GOT3 (cell line): ENCODE measurements around the gene MAN1A2.

Source experiments
- DNase-seq: peaks from one replicate; lab custom pipeline; 2025; ENCODE audit warnings: mixed read lengths; lab: John Stamatoyannopoulos, UW

Gene MAN1A2

DNA sequence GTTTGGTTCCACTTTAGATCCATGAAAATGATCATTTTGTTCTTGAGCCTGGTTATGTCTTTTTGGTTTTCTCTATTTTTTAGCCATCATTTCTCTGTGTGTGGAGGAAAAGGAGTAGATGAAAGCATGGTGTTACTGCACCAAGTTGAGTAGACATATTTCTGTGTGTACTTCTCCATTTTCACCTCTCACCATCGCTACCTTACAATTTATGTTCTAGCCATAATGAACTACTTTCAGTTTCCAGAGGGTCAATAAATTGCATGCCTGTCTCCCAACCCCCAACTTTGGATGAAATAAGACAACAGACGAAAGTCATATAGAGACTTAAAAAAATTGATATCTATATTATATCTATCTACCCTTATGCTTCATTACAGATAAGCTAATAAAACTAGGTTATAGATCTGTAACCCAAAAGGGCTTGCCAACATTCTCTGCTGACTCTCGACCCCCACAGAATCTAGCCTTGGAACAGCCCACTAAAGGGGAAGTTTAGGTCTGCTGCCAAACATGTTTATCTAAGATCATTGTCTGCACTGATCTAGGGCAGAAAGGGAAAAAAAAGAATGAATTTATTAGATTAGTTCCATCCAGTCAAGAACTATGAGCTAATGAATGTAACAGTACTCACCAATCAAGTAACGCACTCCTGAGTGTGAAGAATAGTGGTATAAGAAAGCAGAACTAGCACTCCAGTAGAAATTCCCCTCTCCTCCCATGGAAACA, 7.5 kb upstream of the MAN1A2 start:
- no peak for DNase-seq

DNA sequence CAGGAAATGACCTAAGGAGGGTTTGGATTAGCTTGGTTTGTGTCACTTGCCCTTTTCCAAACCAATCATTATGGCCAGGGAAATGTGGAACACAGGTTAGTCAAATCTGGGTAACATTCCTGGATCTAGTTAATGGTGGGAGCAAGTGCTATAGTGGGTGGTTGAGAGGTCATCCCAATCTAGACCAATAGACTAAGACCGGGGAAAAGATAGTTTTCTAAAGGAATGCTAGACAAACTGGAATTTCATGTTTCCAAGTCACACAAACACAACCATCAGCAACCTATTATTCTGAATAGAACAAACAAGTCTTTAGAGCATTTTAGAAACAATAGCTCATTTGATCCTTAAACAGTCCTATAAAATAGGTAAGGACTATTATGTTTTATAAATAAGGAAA, 4.3 kb upstream of the MAN1A2 start:
- no peak for DNase-seq

DNA sequence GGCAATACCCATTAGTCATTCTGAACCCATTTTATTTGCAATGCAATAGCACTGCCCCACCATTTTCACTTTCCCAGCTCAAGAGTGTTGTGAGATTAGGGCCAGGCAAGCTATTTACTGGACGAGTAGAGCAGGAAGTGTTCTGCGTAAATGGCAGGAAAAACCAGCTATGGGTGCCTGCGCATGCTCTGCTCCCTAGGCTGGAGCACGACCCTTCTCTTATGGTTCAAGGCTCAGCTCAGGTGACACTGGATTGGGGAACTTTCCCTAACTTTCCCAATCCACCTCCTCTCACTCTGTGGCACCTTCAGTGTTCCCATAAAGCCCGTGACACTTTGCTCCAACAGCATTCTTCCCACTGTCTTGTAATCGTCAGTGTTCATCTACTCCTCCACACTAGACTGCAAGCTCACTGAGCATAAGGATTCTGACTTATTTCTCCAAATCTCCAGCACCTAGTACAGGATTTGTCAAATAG, 3.6 kb upstream of the MAN1A2 start:
- no peak for DNase-seq

DNA sequence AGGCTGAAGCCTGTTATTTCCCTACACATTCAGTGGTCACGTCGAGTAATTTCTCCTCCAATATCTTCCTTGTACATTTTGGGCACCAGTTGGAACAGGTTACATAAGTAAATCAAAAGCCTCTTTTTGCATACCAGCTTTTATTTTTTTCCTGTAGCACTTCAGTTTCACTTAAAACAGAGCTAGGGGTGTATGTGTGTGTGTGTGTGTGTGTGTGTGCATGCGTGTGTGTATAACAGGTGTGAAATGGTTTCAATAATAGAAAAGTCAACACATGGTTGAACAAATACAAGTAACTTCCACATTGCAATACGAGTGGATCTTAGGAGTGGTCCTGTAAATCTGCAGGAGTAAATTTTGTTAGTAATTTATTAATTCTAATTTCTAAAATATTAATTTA, 3.0 kb upstream of the MAN1A2 start:
- no peak for DNase-seq

DNA sequence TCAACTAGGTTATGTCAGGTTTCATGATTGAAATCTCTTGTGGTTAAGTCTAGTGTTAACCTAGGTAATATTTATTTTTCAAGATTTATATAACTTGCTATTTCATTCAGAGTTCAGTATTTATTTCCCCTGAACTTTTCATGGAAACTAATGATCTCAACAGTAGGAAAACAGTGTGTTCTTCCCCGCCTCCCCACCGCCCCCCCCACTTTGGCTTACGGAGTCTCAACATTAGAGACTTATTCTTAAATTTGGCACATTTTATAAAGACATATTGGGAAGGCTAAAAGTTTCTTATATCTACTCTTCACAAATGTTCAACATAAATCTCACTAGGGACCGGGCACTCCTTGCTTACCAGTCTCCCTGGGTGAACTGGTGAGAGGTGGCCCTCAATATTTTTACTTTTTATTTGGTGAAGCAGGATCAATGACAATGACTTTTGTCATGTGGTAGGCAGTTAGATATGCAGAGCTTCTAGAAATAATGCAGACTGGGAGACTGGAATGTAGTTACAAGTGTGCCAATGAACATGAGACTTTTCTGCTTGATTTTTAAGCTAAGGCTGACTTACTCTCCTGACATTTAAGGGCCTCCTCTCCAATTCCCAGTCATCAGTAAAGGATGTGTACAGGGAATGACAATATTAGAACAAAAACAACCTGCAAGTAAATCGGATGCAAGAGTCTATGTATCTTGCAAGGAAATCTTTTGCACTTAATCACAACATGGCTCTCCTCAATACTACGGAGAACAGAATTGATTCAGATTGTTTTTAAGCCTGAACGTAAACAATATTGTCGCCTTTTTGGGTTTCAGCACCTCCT, 1.7 kb upstream of the MAN1A2 start:
- no peak for DNase-seq

DNA sequence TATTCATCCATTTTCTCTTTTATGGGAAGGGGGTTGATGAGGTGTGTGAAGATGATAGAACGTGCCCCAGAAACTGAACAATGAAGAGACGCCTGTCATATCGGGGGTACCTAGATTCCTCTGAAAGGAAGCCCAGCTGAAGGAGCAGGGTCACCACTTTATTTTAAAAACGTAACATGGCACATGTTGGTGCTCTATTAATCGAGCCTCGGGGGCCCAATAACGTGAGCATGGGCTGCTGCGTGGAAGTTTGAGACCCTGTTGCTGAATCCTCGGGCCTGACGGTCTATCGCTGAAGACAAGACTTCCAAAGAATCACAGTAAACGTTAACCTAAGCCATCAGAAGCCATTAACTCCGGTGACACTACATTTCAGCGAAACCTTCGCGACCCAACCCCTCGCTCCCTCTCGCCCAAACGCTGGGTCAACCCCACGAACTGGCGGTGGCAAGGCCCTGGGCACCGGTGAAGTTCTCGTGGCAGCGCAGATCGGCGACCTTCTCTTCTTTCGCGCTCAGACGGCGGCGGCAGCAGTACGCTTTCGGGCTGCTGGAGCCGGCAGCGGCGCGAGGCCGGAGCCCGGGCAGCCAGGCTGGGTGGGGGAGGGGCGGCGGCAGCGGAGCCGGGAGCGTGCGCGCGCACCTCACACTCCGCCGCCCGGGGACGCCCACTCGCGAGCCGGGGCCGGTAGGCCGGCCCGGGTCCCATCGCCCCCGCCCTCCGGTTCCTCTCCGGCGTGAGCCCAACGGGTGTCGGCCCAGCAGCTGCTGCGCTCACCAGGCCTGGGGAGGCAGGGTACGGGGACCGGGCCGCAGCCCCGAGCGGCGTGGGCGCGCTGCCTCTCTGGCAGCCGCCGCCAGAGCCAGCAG, 838 bp upstream of the MAN1A2 start:
- DNase-seq = peak; percentile 16

DNA sequence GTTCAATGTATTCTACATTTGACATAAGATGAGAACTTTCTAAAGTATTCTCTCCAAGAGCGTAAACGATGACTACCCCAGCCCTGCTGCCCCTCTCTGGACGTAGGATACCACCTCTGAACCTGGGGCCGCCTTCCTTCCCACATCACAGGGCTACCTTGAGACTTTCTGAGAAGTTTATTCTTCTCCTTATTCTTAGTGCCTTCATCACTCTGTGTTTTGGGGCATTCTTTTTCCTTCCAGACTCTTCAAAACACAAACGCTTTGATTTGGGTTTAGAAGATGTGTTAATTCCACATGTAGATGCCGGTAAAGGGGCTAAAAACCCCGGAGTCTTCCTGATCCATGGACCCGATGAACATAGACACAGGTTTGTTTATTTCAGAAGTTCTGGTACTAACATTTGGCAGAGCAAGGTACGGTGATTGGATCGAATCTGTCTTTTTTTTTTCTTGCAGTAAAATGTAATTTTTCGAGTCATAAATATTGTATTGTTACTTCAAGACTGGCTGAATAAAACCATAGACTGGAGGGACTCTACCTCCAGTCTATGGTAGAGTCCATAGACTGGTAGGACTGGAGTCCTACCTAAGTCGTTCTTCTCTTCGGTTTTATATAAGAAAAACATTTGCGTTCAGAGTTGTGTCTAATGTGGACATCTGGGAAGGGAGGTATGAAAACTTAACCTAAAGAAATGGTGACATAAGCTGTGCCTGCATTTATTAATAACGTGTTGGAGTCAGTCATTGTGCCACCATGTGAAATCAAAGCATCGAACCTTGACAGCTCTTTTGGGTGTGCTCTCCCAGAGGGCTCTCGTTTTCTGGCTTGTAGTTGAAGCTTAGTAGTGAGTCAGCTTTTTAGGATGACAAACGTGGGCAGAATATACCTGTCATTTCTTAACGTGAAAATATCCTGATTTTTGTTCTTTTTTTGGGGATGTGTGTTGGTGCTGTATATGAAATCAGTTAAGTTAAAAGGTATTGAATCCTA, 1.2 kb downstream of the MAN1A2 start:
- DNase-seq = no peak

DNA sequence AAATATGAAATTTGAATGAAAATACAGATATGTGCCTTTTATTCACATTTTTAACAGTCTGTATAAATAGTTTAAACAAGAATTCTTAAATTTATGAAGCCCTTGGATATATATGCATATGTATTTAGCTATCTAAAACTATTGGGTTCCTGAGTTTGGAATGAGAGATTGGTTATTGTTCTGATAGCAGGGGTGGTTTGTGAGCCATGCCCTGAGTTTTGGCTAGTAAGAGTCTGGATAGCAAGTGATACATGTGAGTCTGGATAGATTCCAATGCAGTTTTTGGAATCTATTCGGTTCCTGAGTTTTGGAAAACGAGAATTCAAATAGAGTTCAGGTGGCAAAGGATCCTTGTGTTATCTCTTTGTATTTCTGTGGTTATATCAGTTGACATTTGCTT, 2.8 kb downstream of the MAN1A2 start:
- DNase-seq = no peak

DNA sequence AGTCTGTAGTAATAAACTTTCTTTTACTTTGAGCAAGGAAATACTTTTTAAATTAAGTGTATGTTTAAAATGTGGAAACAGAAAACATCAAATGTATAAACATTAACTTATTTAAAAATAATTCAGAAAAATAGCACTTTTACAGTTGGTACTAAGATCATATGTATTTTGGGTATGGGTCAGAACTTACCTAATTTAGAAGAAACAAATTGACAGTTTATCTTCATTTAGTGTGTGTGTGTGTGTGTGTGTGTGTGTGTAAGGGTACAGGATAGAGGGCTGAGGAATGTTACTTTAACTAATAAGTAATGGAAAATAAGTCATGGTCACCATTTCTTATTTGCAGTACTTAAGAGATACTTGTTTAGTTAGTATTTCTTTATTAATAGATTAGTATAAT, 3.3 kb downstream of the MAN1A2 start:
- DNase-seq = no peak

DNA sequence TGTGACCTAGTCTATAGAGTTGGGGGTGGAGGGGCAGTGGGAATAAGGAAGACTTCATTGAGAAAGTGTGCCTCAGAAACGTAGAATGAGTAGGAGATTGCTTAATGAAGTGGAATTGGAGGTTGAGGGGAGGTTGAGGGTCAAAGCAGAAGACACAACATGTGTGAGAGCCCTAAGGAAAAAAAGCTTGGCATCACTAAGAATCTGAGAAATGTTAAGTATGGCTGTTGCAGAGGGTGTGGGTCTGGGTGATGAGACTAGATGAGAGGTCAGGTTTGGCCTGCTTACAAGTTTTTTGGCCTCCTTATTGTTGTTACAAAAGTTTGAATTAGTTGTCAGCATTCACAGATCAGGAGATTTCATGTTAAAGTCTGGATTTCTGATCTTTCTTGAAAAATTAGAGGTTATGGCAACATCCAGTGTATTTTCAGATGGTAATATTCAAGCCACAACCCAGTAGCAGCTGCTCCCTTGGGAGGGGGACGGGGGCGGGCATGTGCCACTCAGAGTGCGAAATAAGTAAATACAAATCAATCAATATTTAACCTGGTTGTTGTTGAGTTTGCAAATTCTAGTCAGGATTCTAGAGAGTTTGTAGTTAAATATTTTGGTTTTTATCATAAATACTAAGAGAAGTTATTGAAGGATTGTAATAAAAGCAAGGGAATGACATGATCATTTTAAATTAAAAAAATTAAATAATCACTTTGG, 4.3 kb downstream of the MAN1A2 start:
- DNase-seq = no peak

DNA sequence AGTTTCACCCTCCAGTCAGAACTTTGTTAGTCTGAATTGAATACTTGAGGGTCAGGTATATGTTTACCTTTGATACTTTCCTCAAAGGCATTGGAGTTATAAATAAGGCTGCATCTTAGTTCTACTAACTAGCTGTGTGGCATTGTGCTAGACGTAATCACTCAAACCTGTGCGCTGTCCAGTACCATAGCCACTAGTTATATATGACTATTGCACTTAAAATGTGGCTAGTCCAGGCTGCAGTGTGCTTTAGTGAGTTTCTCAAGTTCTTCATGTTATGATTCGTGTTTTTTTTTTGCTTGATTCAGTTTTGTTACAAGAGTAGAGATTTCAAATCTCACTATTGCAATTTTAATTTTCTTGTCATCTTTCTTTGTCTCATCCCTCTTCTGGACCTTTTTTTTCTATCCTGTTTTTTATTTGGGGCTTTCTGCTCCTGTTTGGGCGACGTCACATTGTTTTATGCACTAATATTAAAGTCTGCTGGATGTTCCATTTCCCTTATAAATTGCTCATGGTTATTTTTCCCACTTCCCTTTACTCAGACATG, 5.7 kb downstream of the MAN1A2 start:
- DNase-seq = no peak

DNA sequence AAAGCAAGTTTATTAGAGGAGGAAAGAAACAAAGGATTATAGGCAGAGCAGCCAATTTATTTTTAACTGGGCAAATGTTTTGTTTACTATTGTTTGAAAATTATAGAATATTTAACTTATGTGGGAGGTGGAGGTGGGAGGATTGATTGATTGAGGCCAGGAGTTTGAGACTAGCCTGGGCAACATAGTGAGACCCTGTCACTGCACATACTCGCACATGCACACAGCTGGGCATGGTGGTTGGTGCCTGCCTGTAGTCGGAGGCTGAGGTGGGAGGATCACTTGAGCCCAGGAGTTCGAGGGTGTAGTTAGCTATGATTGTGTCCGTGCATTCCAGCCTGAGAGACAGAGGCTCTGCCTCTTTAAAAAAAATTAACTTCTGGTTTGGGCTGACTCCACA, 6.7 kb downstream of the MAN1A2 start:
- no peak for DNase-seq

DNA sequence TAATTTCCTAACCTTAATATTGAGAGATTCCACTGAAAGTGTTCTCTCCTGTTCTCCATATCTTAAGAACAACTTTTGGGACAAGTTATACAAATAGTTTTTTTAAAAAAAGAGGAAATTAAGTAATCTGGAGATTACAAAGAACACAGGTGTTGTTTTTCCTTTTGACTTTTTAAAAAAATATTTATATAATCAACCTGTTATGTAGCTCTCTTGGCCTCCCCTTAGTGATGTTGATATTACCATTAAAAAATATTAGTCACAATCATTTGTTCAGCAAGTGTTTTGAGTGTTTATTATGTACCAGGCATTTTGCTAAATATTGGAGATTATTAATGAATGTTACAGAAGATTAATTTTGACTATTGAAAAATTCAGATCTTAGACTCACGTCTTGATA, 8.1 kb downstream of the MAN1A2 start:
- DNase-seq = no peak

DNA sequence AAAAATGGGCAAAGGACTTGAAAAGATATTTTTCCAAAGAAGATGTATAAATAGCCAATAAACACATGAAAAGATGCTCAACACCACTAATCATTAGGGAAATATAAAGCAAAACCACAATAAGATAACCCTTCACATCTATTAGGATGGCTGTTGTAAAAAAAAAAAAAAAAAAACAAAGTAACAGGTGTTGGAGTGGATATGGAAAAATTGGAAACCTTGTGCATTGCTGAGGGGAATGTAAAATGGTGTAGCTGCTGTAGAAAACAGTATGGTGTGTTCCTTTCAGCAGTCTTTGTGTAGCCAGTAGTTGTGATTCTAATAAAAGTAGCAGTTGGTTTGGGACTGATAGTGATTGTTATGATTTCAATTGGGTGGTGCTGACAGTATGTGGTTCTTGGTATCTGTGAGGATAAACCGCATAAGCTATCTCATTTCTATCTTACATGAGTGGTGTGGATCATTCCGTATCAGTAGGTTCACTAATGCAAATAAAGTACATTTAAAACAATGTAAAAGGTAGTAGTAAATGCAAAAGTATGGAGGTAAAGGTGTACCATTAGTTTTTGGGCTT, 19.9 kb downstream of the MAN1A2 start:
- no peak for DNase-seq

DNA sequence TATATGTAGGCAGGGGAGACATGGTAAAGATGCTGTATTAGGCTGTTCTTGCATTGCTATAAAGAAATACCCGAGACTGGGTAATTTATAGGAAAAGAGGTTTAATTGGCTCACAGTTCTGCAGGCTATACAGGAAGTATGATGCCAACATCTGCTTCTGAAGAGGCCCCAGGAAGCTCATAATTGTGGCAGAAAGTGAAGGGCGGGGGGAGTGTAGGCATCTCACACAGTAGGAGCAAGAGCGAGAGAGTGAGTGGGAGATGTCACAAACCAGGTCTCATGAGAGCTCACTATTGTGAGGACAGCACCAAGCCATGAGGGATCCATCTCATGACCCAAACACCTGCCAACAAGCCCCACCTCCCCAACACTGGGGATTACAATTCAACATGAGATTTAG, 21.1 kb downstream of the MAN1A2 start:
- DNase-seq = no peak

DNA sequence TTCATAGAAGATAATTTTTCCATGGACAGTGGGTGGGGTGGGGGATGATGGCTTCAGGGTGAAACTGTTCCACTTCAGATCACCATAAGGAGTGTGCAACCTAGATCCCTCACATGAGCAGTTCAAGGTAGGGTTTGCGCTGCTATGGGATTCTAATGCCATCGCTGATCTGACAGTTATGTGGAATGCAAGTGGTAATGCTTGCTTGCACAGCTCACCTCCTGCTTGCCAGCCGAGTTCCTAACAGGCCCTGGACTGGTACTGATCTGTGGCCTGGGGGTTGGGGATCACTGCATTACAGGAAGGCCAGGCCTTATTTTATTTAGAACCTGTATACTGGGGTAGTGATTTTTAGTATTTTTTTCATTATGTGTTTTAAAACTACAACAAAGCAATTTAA, 22.0 kb downstream of the MAN1A2 start:
- DNase-seq = no peak

DNA sequence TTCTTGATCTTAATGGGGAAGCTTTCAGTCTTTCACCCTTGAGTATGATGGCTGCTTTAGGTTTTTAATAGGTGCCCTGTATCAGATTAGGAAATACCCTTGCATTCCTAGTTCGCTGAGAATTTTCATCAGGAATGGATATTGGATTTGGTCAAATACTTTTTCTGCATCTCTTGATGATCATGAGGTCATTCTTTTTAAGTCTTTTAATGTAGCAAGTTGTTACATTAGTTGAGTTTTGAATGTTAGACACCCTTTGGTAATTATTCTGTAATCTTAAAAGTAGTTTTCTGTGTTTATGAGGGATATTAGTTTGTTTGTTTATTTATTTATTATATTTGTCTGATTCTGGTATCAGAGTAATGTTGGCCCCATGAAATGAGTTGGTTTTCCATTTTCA, 22.5 kb downstream of the MAN1A2 start:
- no peak for DNase-seq

DNA sequence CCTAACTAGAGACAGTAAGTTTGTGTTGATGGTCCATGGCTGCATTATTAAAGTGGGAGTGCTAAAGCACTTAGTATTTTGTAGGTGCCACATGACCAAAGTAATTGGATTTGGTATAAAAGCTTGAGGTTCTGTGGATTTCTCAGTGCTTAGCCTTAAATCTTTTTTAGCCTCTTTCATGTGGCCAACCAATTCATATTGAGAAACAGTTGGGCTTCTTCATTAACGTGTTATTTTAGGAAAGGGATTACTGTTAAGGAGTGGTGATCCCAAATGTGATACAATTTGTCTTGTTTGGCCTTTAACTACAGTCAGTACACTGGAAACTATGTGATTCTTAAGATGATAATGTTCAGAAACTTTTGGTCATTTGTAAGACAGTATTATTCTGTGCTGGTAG, 25.5 kb downstream of the MAN1A2 start:
- DNase-seq = no peak

DNA sequence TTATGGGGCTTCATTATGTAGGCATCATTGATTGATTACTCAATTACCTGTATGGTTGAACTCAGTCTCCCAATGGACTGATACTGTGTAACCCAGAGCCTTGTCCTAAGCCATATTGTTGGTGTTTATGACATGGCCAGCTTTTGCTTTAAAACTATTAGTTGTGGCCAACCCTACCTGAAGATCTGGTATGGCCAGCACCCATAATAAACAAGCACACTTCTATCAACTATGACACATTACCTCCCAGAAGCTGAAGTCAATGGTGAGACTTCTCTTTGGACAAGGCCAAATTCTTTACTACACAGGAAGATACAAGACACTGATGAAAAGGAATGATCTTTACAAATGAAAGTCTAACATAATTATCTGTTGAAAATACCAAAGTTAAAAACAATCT, 28.8 kb downstream of the MAN1A2 start:
- DNase-seq = no peak

DNA sequence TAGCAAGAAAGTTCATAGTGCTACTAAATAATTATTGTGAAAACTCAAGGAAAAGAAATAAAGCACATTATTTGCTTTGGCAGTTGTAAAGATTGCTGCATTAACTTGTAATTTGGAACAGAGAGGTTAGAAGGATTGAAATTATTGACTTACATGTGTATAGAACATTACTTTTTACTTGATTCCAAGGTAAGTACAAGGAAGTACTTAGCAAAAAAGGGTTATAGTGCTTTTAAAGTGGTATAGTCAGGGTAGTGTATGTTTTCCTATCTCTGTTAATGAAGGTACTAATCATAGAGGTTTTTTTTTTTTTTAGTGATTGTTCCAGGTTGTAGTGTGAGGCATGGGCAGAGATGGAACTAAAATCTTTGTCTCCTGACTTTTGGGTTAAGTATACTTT, 29.4 kb downstream of the MAN1A2 start:
- DNase-seq = no peak
